Upper lobe of left lung (tissue), 6 donors: ENCODE measurements around the gene SH2D4B. TPM values are rescaled to one million over a fixed set of nuclear protein-coding genes. Genes with fewer than 3 reads are reported as not detected.

ENCODE experiments used
- ATAC-seq, 2 donors: fragments of 200-7000 bp; cut with Tn5 transposase; one replicate each; pipeline ENCODE4 v1.9.1; 2022; ENCODE audit warnings: mild to moderate bottlenecking in 2 of 2, moderate library complexity in 2 of 2; ENCODE audit not compliant: low FRiP score in 2 of 2
- DNase-seq, 2 donors: peaks; one replicate each; pipeline ENCODE4 v3.0.0-alpha.2; 2019 to 2020
- H3K27ac ChIP-seq, 4 donors: fragments of 200-600 bp; sonication (generic); one replicate each; pipeline ENCODE4 v1.5.1; 2016 to 2019
- H3K27me3 ChIP-seq, 4 donors: fragments of 200-600 bp; sonication (generic); one replicate each; pipeline ENCODE4 v1.5.1; 2017 to 2019
- H3K36me3 ChIP-seq, 4 donors: fragments of 200-600 bp; sonication (generic); one replicate each; pipeline ENCODE4 v1.5.1; 2016 to 2019
- H3K4me1 ChIP-seq, 4 donors: fragments of 200-600 bp; sonication (generic); one replicate each; pipeline ENCODE4 v1.5.1; 2018 to 2019
- H3K4me3 ChIP-seq, 4 donors: fragments of 200-600 bp; sonication (generic); one replicate each; pipeline ENCODE4 v1.5.1; 2017 to 2019; ENCODE audit warnings: mild to moderate bottlenecking in 2 of 4, moderate library complexity in 1 of 4
- H3K9me3 ChIP-seq, 4 donors: fragments of 200-600 bp; sonication (generic); one replicate each; pipeline ENCODE4 v1.5.1; 2018 to 2019
- EP300 ChIP-seq, 4 donors: sonication (generic); formaldehyde crosslinking; IDR thresholded peaks; one replicate each; pipeline ENCODE4 v1.5.1; 2017; ENCODE audit warnings: antibody characterized with exemption in 4 of 4, control low read depth in 2 of 4
- POLR2A ChIP-seq, 4 donors: fragments of 450-650 bp; IDR thresholded peaks; one replicate each; pipeline ENCODE4 v1.5.1; 2016 to 2017; ENCODE audit warnings: antibody characterized with exemption in 4 of 4, mild to moderate bottlenecking in 2 of 4
- POLR2AphosphoS5 ChIP-seq, 2 donors: sonication (generic); formaldehyde crosslinking; IDR thresholded peaks; one replicate each; pipeline ENCODE4 v1.5.1; 2017; ENCODE audit warnings: antibody characterized with exemption in 2 of 2
- WGBS, 2 donors: methylation state at CpG; one replicate each; pipeline ENCODE4 v1.1.5; 2017 to 2018; 5-methylcytosine and 5-hydroxymethylcytosine counted together
- total RNA-seq, 6 donors: library from RNA; depleted of rRNA in 4 of 6; stranded (reverse); fragments of >200 nt in 4 of 6; gene quantifications; one replicate each; pipeline versions ENCODE4 v1.1.0 to v1.2.1, GENCODE V29; 2016 to 2021
- TF ChIP-seq, protein P1 (sequence below), 6 experiments: fragments of 450-650 bp in 4 of 6; fragments of 200-600 bp in 2 of 6; sonication (generic) in 2 of 6; IDR thresholded peaks; one replicate each; pipeline ENCODE4 v1.5.1; 2016 to 2019; ENCODE audit warnings: antibody characterized with exemption in 6 of 6
- donor health status: DM: no; HTN: no; CAD: no; lungs with moderate emphysema.
- donor health status: DM: no; HTN: yes; CAD: no; lungs with severe emphysema.

Gene SH2D4B
- total RNA-seq, 6 donors from 2014 or later, result 0.15 to 1.0 (median 0.55) TPM; not detected in 1

DNA sequence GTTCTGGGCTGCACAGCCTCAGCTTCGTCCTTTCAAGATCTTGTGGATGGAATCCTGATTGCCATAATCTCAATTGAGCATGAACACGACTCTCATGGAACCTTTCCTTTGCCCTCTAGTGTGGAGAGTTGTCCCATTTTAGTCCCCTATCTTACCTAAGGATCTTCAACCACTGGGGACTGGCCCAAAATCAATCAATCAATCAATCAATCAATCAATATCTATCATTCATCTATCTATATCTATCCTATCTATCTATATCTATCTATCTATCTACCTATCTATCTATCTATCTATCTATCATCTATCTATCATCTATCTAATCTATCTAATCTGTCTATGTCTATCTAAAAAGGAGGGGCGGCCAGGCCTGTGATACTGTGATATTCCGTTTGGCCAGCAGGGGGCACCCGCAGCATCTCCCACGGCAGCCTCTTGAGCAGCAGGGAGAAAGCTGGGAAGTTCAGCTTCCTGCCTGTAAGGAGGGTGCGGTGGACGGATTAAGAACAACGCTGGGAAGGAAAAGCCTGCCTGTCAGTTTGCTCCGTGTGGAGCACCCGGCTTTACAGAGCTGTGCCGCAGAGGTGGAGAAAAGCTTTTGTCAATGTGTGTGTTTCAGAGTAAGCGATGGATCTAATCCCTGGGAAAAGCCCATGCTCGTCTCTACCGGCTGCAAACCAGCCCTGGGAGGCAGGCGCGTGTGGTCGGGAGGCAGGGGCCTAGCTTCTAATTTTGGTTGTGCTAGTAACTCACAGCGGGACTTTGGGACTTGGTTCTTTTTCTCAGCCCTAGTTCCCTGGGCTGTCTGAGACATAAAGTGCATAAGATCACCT is 124.9 kb downstream of the SH2D4B start:
- peak; percentile 85 to 93 for ATAC-seq
- peak; percentile 72 to 87 for DNase-seq
- WGBS, 2 donors, result 13 to 14% methylated on average over 14 to 19 of the region's 19 CpGs
- Histone ChIP-seq H3K36me3 (no peaks in the 10 kb centered on the region), H3K27ac (peak overlapping the region in 3 of 4 donors; percentile 15 to 64 (median 26)), H3K27me3 (no peaks in the 10 kb centered on the region), H3K4me3 (peak overlapping the region in 3 of 4 donors; percentile 6 to 35 (median 31)), H3K9me3 (no peaks in the 10 kb centered on the region), H3K4me1 (peaks cover 0 to 15% (median 7%) of the 10 kb centered on the region in 4 donors)
- no peak for TF ChIP-seq EP300 (IDR thresholded peaks at IDR 0.05)
- TF ChIP-seq POLR2A (IDR thresholded peaks at IDR 0.05), result no peak
- TF ChIP-seq POLR2AphosphoS5 (IDR thresholded peaks at IDR 0.05), result peak in 1 of 2 donors; percentile 13
- TF ChIP-seq, protein P1, sequence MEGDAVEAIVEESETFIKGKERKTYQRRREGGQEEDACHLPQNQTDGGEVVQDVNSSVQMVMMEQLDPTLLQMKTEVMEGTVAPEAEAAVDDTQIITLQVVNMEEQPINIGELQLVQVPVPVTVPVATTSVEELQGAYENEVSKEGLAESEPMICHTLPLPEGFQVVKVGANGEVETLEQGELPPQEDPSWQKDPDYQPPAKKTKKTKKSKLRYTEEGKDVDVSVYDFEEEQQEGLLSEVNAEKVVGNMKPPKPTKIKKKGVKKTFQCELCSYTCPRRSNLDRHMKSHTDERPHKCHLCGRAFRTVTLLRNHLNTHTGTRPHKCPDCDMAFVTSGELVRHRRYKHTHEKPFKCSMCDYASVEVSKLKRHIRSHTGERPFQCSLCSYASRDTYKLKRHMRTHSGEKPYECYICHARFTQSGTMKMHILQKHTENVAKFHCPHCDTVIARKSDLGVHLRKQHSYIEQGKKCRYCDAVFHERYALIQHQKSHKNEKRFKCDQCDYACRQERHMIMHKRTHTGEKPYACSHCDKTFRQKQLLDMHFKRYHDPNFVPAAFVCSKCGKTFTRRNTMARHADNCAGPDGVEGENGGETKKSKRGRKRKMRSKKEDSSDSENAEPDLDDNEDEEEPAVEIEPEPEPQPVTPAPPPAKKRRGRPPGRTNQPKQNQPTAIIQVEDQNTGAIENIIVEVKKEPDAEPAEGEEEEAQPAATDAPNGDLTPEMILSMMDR (IDR thresholded peaks at IDR 0.05), result peak; percentile 77 to 91 (median 80)

DNA sequence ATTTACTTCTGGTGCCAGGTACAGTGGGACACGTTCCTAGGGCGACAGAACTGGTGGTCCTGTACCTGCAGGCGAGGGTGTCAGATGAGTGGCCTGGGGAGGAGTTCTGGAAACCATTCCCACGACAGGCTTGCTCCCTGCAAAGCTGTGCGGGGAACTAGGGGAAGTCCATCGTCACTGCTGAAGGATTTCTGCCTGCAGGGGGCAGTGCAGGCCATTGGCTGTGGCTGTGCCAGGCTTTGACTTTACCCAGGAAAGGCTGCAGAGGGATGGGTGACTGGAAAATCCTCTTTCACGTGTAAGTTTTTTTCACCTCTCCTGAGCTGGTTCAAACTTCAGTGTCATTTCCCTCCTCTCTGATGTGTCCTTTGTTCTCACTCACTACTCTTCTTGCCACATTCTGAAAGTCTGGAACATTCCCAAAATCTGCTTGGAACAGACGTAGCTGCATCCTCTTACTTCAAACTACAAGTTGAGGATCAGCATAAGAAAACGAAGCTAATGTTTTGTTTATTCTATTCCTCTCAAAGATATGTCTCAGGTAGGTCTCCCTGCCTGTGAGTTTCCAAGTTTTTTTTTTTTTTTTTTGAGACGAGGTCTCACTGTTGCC is 126.5 kb downstream of the SH2D4B start:
- TF ChIP-seq POLR2A (IDR thresholded peaks at IDR 0.05) (no peak), EP300 (IDR thresholded peaks at IDR 0.05) (no peak)
- TF ChIP-seq, protein P1 (IDR thresholded peaks at IDR 0.05), result peak; percentile 70 to 79 (median 74)
- Histone ChIP-seq H3K27me3 (no peaks in the 10 kb centered on the region), H3K36me3 (no peaks in the 10 kb centered on the region), H3K4me3 (no peak overlapping the region), H3K27ac (no peak overlapping the region), H3K4me1 (peaks cover 0 to 15% (median 7%) of the 10 kb centered on the region in 4 donors), H3K9me3 (no peaks in the 10 kb centered on the region)
- WGBS, 2 donors, result 20 to 22% methylated on average over 10 of the region's 10 CpGs
- ATAC-seq (peak; percentile 79 to 81), DNase-seq (peak in 1 of 2 donors; percentile 85)

DNA sequence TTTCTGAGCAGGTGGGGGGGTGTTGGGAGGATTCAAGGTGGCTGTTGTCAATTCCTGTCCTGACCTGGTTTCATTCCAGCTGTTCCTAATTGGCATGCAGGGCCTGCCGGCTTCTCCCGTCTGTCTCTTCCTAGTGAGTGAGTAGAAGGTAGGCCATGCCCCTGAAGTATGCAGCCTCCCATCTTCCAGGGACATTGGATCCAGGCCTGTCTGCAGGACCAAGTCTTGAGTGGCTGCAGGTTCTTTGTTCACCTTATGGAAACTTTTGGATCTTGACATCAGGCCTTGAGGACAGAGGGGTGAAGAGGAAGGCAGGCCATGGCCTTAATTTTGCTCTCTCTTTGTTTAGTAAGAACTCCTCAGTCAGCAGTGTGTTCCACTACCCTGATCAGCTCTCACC is 131.8 kb downstream of the SH2D4B start:
- Histone ChIP-seq H3K9me3 (no peaks in the 10 kb centered on the region), H3K4me3 (no peak overlapping the region), H3K4me1 (peaks cover 0 to under 1% (median 0%) of the 10 kb centered on the region in 4 donors), H3K27me3 (no peaks in the 10 kb centered on the region), H3K36me3 (no peaks in the 10 kb centered on the region), H3K27ac (no peak overlapping the region)
- TF ChIP-seq POLR2A (IDR thresholded peaks at IDR 0.05), result no peak
- TF ChIP-seq, protein P1 (IDR thresholded peaks at IDR 0.05), result no peak
- no peak for TF ChIP-seq POLR2AphosphoS5 (IDR thresholded peaks at IDR 0.05)
- no peak for TF ChIP-seq EP300 (IDR thresholded peaks at IDR 0.05)
- DNase-seq (no peak), ATAC-seq (no peak)
- WGBS, 2 donors, result 67 to 90% methylated on average over 2 of the region's 2 CpGs

DNA sequence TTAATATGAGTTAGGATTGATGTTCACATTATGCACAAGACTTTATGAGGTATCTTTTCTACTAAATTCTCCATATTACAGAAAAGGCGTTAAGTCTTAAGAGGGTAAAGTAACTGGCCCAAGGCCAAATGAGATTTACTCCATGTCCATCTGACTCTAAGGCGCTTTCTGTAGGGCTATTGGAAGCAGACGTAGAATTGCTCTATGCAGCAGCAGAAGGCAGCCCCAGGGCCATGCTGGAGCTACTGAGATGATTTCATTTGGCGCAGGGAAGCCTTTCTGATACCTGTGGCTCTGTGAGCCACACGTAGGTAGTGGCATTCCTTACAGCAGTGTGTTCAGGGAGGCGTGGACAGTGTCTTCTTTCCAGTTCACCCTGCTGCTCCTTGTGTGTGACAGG is 133.1 kb downstream of the SH2D4B start:
- DNase-seq (no peak), ATAC-seq (no peak)
- no peak overlapping the region for H3K27ac ChIP-seq
- WGBS, 2 donors, result 87 to 90% methylated on average over 6 of the region's 6 CpGs
- no peaks in the 10 kb centered on the region for H3K36me3 ChIP-seq
- no peaks in the 10 kb centered on the region for H3K9me3 ChIP-seq
- H3K27me3 ChIP-seq, result no peaks in the 10 kb centered on the region
- TF ChIP-seq EP300 (IDR thresholded peaks at IDR 0.05) (no peak), POLR2AphosphoS5 (IDR thresholded peaks at IDR 0.05) (no peak), POLR2A (IDR thresholded peaks at IDR 0.05) (no peak)
- TF ChIP-seq, protein P1 (IDR thresholded peaks at IDR 0.05), result no peak
- H3K4me3 ChIP-seq, result no peak overlapping the region
- no peaks in the 10 kb centered on the region for H3K4me1 ChIP-seq
